HG03378 (cell line): ENCODE measurements around the gene SUPT5H.
"Not testable (repeated sequence)": the region's sequence is repeated elsewhere in the genome, so short reads cannot be mapped to it uniquely, and the experiment has no call there.

Source experiments
- ATAC-seq: cut with Tn5 transposase; IDR thresholded peaks from one replicate; pipeline ENCODE4 v1.9.1; 2021; ENCODE audit warnings: mild to moderate bottlenecking, moderate library complexity; ENCODE audit not compliant: unreplicated experiment

The SUPT5H gene

GRCh38 chr19:39424934-39425333, 20.4 kb upstream of the SUPT5H start:
- ATAC-seq, result no peak

GRCh38 chr19:39425744-39426143, 19.6 kb upstream of the SUPT5H start:
- no peak for ATAC-seq

- ATAC-seq, result no peak
Observed at GRCh38 chr19:39426170-39426569, 19.2 kb upstream of the SUPT5H start.

GRCh38 chr19:39427707-39428106, 17.7 kb upstream of the SUPT5H start:
- ATAC-seq, result no peak

GRCh38 chr19:39428283-39429112, 16.9 kb upstream of the SUPT5H start:
- ATAC-seq, result no peak

GRCh38 chr19:39430675-39431593, 14.4 kb upstream of the SUPT5H start:
- no peak for ATAC-seq

- no peak for ATAC-seq
Observed at GRCh38 chr19:39432677-39433025, 12.7 kb upstream of the SUPT5H start.

GRCh38 chr19:39433480-39434079, 11.8 kb upstream of the SUPT5H start:
- no peak for ATAC-seq

- no peak for ATAC-seq
Observed at GRCh38 chr19:39434123-39435076, 11.0 kb upstream of the SUPT5H start.

- ATAC-seq, result peak; percentile 47
Observed at GRCh38 chr19:39435499-39436349, 9.7 kb upstream of the SUPT5H start, which contains the start of gene RPS16. Gene RPS16 (minus strand): TSS chr19:39435949. CDS start chr19:39435895, 54 bp downstream.

GRCh38 chr19:39436350-39436716, 9.0 kb upstream of the SUPT5H start:
- ATAC-seq, result no peak

- no peak for ATAC-seq
Observed at GRCh38 chr19:39438270-39438934, 7.0 kb upstream of the SUPT5H start.

GRCh38 chr19:39444598-39445195, 685 bp upstream of the SUPT5H start:
- no peak for ATAC-seq

- ATAC-seq, result no peak
Observed at GRCh38 chr19:39446365-39447084, 1.1 kb downstream of the SUPT5H start.

- ATAC-seq, result no peak
Observed at GRCh38 chr19:39448271-39448670, 2.9 kb downstream of the SUPT5H start.

- no peak for ATAC-seq
Observed at GRCh38 chr19:39449116-39449797, 3.9 kb downstream of the SUPT5H start.

- not testable (repeated sequence) for ATAC-seq
Observed at GRCh38 chr19:39451257-39451656, 5.9 kb downstream of the SUPT5H start.
